ENCODE measurements around the gene TSPEAR.
"Not testable (repeated sequence)": the region's sequence is repeated elsewhere in the genome, so short reads cannot be mapped to it uniquely, and the experiment has no call there.

TSPEAR gene

DNA sequence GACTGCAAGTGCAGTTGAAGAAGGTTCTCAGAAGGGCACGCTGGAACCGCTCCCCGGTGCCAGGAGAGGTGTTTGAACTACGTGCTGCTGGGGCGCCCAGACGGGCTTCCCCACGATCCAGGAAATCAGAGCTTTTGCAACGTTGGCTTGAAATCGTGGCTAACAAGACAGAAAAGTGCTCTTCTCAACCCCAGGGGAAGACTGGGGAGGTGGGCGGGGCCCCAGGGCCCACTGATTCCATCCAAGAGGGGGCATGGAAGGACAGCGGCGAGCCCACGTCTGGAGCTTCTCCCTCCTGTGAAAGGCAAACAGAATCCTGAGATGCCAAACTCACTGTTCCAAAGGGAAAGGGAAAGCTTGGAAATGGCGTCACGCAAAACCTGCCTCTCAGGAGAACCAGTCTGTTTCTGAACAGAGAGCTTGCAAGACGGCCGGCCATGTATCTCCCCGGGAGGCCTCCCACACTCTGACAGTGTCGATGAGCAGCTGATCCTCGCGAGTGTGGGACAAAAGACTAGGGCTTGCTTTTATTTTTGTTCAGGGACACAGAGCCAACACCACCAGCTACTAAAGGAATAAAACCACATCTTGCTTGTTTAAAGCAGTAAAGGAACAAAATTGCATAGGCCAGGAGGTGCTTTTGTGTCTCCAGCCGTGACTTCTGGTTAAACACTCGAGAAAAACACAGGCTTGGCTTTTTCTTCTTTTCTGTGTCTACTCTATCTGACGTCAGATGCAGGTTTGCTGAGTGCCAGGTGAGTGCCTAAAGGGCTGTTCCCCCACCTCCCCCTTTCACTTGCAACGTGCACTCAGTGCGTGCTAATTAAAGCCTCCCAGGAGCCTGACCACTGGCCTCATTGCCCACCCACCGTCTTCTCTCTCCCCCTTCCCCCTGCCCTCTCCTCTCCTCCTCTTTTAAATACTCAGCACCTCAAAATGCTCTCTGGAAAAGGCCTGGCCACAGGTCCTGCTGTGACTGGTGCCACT, 214.5 kb downstream of the TSPEAR start:
- no peak for DNase-seq

DNA sequence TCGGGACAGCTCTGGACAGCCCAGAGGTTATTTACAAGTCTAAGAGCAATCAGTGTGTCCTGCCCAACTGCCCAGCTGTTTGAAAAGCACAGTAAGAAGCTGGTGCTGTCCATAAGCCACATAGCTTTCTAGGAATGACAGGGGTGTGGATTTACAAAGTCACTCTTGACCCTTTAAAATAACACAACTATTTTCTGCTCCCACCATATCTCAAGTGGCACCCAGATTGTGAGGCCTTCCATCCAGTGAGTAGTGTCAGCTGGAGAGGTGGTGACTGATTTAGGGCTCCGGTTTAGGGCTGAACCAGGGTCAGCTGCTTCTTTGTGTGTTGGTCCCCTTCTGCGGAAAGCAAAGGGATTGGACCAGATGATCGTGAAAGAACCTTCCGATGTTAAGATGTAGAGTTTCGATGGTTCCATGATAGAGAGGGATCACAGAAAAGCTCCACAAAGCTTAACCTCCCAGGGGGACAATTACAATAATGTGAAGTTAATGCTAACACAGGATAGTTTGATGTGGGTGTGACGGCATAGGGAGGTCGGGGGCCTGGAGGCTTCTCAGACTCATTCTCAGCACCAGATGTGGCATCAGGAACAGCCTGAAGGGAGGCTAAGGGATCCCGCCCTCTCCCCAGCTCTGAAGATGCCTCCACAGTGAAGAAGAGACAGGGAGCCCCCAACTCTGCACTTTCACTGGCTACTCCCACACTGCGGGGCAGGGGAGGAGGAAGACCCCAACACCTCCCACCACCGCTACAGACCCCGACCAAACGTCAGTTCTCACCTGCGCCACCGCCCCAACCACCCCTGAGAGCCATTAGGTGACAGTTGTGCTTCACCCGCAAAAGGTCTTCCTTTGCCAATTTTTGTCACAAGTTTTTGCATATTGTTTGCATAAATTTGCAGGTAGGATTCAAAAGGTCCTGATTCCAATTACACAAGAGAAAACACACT, 215.5 kb downstream of the TSPEAR start:
- DNase-seq, result no peak

DNA sequence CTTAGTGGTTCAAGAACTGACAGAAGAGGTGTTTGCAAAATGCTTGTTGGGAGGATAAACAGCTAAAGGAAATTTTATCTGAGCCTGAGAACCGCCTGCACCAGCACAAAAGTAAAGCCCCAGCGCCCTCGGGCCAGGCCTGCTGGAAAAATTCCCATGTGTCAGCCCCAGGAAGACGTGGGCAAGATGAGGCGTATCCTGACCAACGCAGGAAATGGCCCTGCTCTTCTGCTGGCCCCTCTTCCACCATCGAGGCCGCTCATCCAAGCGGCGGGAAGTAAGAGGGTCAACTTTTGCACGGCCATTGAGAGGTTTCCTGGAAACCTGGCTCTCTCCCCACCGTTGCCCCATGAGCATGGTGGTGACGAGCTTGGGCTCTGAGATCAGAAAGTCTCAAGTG, 216.4 kb downstream of the TSPEAR start:
- no peak for DNase-seq

DNA sequence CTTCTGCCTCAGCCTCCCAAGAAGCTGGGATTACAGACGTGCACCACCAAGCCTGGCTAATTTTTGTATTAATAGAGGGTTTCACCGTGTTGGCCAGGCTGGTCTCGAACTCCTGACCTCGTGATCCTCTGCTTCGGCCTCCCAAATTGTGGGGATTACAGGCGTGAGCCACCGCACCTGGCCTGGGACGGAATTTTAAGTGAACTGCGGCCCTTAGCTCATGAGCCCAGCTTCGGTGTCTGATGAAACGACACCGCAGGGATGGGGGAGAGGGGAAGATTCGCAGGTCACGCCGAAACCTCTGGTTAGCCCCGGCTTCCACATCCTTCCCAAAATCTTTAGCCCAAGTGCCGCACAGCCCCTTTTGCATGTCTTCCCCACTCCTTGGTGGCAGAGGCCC, 217.0 kb downstream of the TSPEAR start:
- DNase-seq, result no peak

DNA sequence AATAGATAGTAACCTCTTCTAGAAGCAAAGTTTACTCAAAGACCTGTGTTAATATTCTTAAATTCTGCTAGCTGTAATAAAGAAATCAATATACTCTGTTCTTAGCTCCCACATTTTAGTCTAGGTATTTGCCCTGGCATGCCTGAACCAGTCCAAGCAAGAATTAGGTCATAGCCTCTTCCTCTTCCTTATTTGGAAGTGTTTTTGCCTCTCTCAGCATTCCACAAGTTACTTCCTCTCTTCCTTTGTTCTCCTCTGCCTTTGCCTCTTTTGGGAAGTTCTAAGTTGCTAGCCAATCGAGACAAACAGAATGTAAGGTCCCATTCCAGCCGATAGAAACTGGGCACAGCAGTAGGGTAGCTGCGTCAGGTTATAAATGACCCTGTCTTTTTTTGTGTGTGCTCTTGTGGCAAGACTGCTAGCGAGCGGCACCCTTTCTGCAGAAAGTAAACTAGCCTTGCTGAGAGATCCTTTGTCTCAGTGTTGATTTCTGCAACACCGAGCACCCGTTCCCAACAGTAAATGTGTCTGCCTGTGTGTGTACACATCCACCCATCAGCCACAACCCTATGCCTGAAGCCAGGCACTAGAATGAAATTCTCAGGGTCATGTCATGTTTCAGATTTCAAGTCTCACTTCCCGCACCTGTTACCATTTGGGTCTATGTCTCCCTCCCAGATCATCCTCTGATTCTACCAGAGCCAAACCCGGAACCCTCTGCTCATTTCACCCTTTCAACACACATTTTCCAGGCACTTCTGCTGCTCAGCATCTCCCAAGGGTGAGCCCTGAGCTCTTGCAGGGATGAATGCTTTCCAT, 218.6 kb downstream of the TSPEAR start:
- no peak for DNase-seq

DNA sequence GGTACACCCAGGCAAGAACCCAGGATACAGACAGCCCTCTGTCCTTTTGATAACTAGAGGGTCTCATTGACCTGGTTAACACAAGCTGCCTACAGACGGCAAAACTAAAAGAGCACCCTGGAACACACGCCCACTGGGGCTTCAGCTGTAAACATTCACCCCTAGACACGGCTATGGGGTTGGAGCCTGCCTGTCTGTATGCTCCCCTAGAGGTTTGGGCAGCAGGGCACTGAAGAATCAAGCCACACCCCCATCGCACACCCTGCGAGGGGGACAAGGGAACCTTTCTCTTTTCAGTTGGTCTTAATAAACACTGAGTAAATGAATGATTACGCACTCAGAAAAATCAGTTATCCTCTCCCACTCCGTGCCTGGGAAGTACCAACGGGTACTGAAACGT, 220.6 kb downstream of the TSPEAR start:
- DNase-seq, result no peak

DNA sequence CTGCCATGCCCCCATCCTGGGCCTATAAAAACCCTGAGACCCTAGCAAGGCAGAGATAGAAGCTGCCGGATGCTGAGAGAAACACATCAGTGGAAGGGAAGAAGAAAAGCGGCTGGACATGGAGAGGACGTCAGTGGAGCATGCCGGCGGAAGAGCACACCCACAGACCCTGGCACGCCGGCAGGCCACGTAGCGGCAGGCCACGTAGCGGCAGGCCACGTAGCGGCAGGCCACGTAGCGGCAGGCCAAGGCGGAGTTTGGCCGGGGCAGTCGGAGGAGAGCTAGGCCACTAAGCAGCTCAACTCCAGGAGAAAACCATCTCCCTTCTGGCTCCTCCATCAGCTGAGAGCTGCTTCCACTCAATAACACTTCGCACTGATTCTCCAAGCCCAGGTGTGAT, 221.0 kb downstream of the TSPEAR start:
- no peak for DNase-seq

DNA sequence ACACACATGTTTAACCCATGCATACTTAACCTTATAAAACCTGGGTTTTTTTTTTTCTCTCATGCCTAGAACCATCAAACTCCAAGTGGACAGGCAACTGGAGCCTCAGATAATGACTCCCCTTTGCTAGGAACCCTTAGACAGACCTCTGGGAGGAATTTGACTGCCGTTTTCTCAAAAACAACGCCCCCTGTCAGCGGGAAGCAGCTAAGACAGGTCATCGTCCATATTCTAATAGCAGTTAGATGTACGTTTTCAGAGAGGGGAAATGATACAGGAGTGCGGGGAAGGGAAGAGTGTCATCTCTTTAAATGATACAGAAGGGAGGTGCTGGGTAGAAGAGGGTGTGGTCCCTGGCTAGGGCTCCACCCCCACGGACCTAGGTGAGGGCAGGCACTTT, 221.4 kb downstream of the TSPEAR start:
- DNase-seq, result no peak

DNA sequence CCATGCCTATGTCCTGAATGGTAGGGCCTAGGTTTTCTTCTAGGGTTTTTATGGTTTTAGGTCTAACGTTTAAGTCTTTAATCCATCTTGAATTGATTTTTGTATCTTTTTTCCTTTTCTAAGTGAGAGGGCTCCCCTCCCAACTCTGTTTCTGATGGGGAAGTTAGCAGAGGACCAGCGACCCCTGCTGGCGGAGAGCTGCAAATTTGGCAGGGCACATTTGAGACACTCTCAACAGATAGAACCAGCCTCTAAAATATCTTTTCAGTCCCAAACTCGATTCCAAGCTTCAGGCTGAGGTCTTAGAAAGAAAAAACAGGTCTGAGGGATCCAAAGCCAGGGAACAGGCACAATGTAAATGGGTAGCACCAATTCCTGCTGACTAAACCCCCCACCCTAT, 223.5 kb downstream of the TSPEAR start:
- DNase-seq, result no peak

DNA sequence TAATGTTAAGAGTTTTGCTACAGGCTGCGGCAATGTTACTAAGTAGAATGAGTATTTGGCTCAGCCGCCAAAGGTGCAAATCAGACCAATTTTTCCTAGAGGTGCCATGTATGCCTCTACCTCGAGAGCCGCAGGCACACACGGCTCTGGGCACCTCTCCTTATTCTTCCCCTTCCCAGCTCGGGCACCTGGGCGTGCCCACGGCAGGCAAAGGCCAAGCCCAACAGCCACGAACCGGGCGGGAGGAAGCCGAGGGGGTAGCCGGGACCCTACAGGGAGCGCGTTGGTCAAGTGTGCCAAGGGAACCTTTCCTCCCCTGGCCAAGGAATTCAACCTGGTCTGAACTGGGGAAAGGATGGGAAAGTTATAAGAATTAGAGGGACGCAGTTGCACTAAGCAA, 225.1 kb downstream of the TSPEAR start:
- no peak for DNase-seq

DNA sequence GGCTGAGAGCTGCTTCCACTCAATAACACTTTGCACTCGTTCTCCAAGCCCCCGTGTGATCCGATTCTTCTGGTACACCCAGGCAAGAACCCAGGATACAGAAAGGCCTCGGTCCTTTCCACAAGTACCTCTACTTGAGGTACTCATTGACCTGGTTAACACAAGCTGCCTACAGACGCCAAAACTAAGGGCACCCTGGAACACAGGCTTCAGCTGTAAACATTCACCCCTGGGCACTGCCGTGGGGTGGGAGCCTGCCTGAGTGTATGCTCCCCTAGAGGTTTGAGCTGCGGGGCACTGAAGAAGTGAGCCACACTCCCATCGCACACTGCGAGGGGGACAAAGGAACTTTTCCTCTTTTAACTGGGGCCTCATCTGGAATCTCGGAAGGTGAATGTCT, 225.6 kb downstream of the TSPEAR start:
- no peak for DNase-seq

DNA sequence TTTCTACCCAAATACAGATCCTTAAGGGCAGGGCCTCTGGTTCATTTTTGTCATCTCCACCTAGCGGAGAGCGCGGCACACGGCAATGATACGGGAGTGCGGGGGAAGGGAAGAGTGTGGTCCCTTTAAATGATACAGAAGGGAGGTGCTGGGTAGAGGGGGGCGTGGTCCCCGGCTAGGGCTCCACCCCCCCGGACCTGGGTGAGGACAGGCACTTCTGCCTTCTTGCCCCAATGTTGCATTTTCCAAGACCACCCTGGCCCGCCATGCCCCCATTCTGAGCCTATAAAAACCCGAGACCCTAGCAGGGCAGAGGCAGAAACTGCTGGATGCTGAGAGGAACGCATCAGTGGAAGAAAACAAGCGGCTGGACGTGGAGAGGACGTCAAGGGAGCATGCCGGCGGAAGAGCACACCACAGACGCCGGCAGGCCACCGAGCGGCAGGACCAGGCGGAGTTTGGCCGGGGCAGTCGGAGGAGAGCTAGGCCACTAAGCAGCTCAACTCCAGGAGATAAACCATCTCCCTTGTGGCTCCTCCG, 226.0 kb downstream of the TSPEAR start:
- DNase-seq, result no peak

DNA sequence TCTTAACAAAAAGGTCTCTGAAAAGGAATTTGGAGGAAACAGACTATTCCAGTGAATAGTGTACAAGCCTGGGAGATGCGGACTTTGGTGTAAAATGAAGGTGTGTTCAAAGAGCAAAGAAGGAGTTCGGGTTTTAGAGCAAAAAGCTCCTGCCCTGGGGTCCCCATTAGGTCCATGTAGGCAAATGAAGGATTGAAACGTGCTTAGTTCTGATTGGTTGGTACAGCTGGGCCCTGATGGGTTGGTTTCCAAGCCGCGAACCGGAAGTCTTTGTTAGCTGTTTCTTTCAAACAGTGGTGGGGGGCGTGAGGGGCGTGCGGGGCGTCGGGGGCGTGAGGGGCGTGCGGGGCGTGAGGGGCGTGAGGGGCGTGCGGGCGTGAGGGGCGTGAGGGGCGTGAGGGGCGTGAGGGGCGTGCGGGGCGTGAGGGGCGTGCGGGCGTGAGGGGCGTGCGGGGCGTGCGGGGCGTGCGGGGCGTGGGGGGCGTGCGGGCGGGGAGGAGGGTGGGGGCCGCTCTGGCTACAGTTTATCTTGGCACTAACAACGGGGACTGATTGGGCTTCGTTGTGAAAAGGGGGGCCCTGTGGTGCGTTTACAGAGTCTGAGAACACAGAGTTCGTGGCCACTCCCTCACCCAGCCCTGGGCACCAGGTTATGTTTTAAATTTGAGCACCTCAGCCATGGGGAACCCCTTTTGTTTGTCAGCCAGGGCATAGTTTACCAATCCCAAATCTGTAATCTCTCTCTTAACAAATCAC, 226.7 kb downstream of the TSPEAR start:
- DNase-seq, result no peak

DNA sequence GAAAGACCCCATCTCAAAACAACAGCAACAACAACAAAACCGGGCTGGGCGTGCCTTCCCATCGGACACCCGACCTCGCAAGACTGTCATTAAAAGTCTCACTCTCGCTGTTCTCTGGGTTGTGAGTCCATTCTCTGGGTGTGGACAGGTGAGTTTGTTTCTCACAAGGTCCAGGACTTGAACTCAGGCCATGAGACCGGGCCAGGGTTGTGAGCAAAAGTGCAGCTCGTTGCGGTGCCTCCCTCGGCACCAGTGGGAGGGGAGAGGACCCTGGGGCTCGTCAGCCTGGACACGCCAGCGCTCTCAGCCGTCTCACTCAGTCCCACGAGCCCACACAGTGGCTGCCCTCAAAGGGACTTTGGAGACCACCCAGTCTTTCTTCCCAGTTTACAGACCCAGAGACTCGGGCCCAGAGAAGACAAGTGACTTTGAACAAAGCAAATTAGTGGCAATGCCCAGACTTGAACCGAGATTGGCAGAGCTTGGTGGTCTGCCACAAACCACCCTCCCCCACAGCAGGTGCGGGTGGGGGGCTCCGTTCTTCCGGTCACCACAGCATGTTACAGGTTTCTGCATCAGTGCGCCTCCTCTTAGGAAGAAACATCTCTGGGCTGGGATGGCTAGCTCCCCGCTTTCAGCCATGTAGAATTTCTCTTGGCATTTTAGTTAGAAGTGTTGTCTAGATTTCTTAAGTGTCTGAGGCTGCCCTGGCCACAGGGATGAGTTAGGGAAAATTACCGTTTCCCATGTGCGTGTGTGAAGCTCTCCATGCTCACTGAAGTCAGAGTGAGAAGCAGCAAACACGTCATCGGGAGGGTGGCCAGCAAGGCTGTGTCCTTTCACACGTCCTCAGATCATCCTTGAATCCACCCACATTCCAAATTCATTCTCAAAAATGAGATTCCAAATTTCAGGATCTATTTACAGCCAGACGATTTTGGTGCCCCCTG, 227.8 kb downstream of the TSPEAR start:
- DNase-seq, result no peak

DNA sequence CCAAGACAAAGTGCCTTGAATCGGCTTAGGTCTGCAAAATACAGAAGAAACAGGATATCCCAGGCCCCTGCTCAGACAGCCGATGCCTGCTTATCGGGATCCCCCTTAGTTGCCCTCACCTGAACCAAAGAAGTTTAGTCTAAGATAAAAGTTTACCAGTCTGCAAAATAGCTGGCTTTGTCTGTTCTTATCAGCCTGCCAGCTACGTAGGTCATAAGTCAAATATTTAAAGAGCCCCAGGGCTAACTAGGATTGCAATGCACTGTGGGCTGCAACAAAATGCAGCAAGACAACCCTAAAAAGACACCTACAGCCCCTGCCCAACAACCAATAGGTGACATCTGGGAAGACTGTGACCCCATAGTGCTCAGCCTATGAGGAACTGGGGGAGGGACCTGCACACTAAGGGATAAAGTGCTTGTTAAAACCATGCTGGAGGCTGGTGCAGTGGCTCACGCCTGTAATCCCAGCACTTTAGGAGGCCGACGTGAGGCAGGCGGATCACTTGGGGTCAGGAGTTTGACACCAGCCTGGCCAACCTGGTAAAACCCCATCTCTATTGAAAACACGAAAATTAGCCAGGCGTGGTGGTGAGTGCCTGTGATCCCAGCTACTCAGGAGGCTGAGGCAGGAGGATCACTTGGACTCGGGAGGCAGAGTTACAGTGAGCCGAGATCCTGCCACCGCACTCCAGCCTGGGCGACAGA, 228.6 kb downstream of the TSPEAR start:
- no peak for DNase-seq

DNA sequence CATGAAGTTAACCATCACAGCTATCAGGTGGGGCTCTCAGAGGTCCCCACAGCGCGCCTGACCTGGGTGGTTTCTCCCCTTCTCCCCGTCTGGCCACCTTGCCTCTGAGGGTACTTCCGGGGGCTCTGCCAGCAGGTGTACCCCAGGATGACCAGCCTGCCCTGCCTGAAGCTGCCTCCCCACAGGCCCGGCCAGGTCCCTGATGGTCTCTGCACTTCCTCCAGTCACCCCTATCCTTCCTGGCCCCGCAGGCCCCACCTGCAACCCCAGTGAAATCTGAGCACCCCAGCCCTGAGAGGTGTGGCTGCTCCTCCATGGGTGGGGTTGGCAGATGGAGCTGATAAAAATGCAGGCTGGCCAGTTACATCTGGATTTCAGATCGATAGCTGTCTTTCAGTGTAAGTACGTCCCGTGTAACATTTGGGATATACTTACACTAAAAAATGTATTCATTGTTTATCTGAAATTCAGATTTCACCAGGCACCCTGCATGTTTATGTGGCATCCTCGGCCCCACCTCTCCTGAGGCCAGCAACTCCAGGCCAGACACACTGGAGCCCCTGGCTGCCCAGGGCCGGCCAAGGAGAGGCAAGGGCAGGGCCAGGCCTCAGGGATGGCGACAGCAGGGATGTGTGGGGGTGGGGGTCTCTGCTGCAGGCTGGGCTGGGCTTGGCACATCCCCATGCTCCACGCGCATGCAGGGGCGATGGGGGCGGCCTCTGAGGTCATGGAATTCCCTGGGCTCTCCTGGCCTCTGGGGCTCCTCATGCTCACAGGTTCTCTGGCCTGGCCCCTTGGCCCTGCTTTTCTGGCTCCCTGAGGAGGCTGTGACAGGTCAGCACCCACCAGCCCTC, 230.9 kb downstream of the TSPEAR start:
- no peak for DNase-seq

DNA sequence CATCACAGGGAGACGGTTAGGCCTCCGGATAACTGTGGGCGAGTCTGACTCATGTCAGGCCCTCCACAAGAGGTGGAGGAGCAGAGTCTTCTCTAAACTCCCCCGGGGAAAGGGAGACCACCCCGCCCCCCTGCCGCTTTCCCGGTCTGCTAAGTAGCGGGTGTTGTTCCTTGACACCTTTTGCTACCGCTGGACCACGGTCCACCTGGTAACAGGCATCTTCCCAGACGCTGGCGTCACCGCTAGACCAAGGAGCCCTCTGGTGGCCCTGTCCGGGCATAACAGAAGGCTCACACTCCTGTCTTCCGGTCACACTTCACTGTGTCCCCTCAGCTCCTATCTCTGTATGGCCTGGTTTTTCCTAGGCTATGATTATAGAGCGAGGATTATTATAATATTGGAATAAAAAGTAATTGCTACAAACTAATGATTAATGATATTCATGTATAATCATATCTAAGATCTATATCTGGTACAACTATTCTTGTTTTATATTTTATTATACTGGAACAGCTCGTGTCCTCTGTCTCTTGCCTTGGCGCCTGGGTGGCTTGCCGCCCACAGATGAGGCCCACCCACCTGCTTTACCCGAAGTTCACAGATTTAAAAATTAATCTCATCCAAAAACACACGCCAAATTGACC, 231.7 kb downstream of the TSPEAR start:
- DNase-seq, result not testable (repeated sequence)

DNA sequence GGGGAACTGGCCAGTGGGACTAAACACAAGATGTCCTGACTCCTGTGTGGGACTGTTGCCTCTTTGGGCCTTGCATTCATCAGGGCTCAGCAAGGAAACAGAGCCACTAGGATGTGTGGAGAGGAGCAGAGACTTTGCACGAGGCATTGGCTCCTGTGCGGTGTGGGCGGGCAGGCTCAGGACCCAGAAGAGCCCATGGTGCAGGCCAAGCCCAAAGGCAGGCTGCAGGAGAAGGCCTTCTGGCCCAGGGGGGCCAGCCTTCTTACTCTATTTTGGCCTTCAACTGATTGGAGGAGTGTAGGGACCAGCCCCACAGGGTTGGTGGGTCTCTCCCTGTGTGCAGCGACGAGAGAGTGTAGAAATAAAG, 232.6 kb downstream of the TSPEAR start:
- DNase-seq, result no peak

All from GOT3 (cell line).